HCT116 (cell line): ENCODE data around the gene HTRA2. TPM values are rescaled to one million over a fixed set of nuclear protein-coding genes. Genes with fewer than 3 reads are reported as not detected.

Experiments
- ATAC-seq: fragments of 200-7000 bp; cut with Tn5 transposase; 2 replicates; pipeline ENCODE4 v1.9.1; 2020; ENCODE audit warnings: mild to moderate bottlenecking, moderate library complexity
- BruUV-seq: library from RNA; stranded (reverse); fragments of 400-500 nt; replicated peaks from 2 replicates; lab custom pipeline; 2021; lab: Mats Ljungman, UMichigan
- CTCF ChIA-PET: fragments of 300-600 bp; sonication (Branson Sonifier 250); formaldehyde crosslinking; loops from one replicate; lab custom pipeline; 2021; ENCODE audit warnings: antibody characterized with exemption; lab: Charles Lee
- POLR2A ChIA-PET: fragments of 300-600, 350-600 bp; sonication (Branson Sonifier 250); formaldehyde crosslinking; loops from one replicate; lab custom pipeline; 2021; ENCODE audit warnings: antibody characterized with exemption; lab: Charles Lee
- RAD21 ChIA-PET, 2 experiments: fragments of 300-600 bp; sonication (Branson Sonifier 250); formaldehyde crosslinking; loops; one replicate each; lab custom pipeline; 2023; ENCODE audit warnings: low total read pairs in 2 of 2; ENCODE audit not compliant: uncharacterized antibody in 2 of 2, unreplicated experiment in 2 of 2, low non-redundant PET in 1 of 2; lab: Charles Lee
- DNase-seq: peaks from one replicate; pipeline ENCODE4 v3.0.0-alpha.2; 2010; ENCODE audit warnings: low read depth, low spot score
- H2AFZ ChIP-seq: fragments of 200-600 bp; shearing (Covaris generic), sonication (generic); 2 replicates; pipeline ENCODE4 v1.6.1; 2017; ENCODE audit warnings: low read depth, mixed run types, mixed read lengths, antibody characterized with exemption, low read length; ENCODE audit not compliant: poor library complexity, severe bottlenecking
- H3K27ac ChIP-seq: 2 replicates; pipeline ENCODE4 v1.5.1; 2012; ENCODE audit warnings: low read depth, low read length
- H3K27me3 ChIP-seq: fragments of 200-600 bp; sonication (generic); 2 replicates; pipeline ENCODE4 v1.6.1; 2016; ENCODE audit warnings: mixed run types, low read length, mixed read lengths; ENCODE audit not compliant: insufficient read depth
- H3K36me3 ChIP-seq, 2 experiments: fragments of 200-500 bp in 1 of 2; fragments of 200-600 bp in 1 of 2; sonication (Bioruptor generic) in 1 of 2; sonication (generic) in 1 of 2; 2 replicates each; pipeline versions ENCODE4 v1.5.1 to v1.6.1; 2014 to 2016; ENCODE audit warnings: low read length in 2 of 2, inconsistent platforms in 1 of 2, mixed read lengths in 1 of 2, mixed run types in 1 of 2; ENCODE audit not compliant: insufficient read depth in 2 of 2, control insufficient read depth in 1 of 2
- H3K4me1 ChIP-seq, 2 experiments: fragments of 200-600 bp in 1 of 2; sonication (generic) in 1 of 2; 2 replicates each; pipeline versions ENCODE4 v1.5.1 to v1.6.1; 2012 to 2017; ENCODE audit warnings: low read length in 2 of 2, inconsistent platforms in 1 of 2, mild to moderate bottlenecking in 1 of 2, mixed read lengths in 1 of 2, mixed run types in 1 of 2, moderate library complexity in 1 of 2; ENCODE audit not compliant: insufficient read depth in 2 of 2, control insufficient read depth in 1 of 2
- H3K4me2 ChIP-seq: fragments of 200-600 bp; sonication (generic); 2 replicates; pipeline ENCODE4 v1.6.1; 2017; ENCODE audit warnings: mixed run types, low read length, mixed read lengths
- H3K4me3 ChIP-seq, 2 experiments: fragments of 200-600 bp in 1 of 2; sonication (generic) in 1 of 2; replicated peaks in 1 of 2; 2 replicates each; pipeline ENCODE4 v1.5.1; 2011 to 2016; ENCODE audit warnings: low read length in 2 of 2, control low read depth in 1 of 2, low read depth in 1 of 2, mild to moderate bottlenecking in 1 of 2, mixed read lengths in 1 of 2, mixed run types in 1 of 2
- H3K79me2 ChIP-seq: fragments of 200-600 bp; sonication (generic); 2 replicates; pipeline ENCODE4 v1.6.1; 2017; ENCODE audit warnings: mild to moderate bottlenecking, mixed run types, low read length, moderate library complexity, mixed read lengths; ENCODE audit not compliant: insufficient read depth
- H3K9ac ChIP-seq: fragments of 200-600 bp; sonication (generic); 2 replicates; pipeline ENCODE4 v1.6.1; 2016; ENCODE audit warnings: low read length, mixed read lengths
- H3K9me2 ChIP-seq: fragments of 200-600 bp; sonication (generic), shearing (Covaris generic); 2 replicates; pipeline ENCODE4 v1.6.1; 2017; ENCODE audit warnings: mixed run types, mild to moderate bottlenecking, moderate library complexity; ENCODE audit not compliant: insufficient read depth
- H3K9me3 ChIP-seq, 2 experiments: fragments of 200-500 bp in 1 of 2; fragments of 200-600 bp in 1 of 2; sonication (Bioruptor generic) in 1 of 2; sonication (generic) in 1 of 2; 2 replicates each; pipeline ENCODE4 v1.6.1; 2014 to 2017; ENCODE audit warnings: low read length in 2 of 2, mixed read lengths in 2 of 2, inconsistent platforms in 1 of 2, low read depth in 1 of 2, mild to moderate bottlenecking in 1 of 2, mixed run types in 1 of 2, moderate library complexity in 1 of 2; ENCODE audit not compliant: control insufficient read depth in 1 of 2, insufficient read depth in 1 of 2
- H4K20me1 ChIP-seq: fragments of 200-600 bp; sonication (generic), shearing (Covaris generic); 2 replicates; pipeline ENCODE4 v1.6.1; 2017; ENCODE audit warnings: mixed run types, mild to moderate bottlenecking, moderate library complexity; ENCODE audit not compliant: insufficient read depth
- CBX3 ChIP-seq: IDR thresholded peaks from 2 replicates; pipeline ENCODE4 v1.6.1; 2012; ENCODE audit warnings: low read depth
- CEBPB ChIP-seq: IDR thresholded peaks from 2 replicates; pipeline ENCODE4 v1.6.1; 2012; ENCODE audit warnings: low read depth
- EZH2 ChIP-seq: fragments of 200-600 bp; sonication (generic); IDR thresholded peaks from 2 replicates; pipeline ENCODE4 v1.6.1; 2017; ENCODE audit warnings: antibody characterized with exemption, mixed run types
- EZH2phosphoT487 ChIP-seq: fragments of 200-600 bp; IDR thresholded peaks from 2 replicates; pipeline ENCODE4 v1.6.1; 2018; ENCODE audit warnings: antibody characterized with exemption, borderline replicate concordance
- FOSL1 ChIP-seq: IDR thresholded peaks from 2 replicates; pipeline ENCODE4 v1.6.1; 2012; ENCODE audit warnings: low read depth
- POLR2A ChIP-seq: IDR thresholded peaks from 2 replicates; pipeline ENCODE4 v1.7.0; 2011; ENCODE audit warnings: borderline replicate concordance; ENCODE audit not compliant: insufficient read depth, insufficient read length; ENCODE audit errors: extremely low read depth
- POLR2AphosphoS5 ChIP-seq: IDR thresholded peaks from 2 replicates; pipeline ENCODE4 v1.6.1; 2011; ENCODE audit warnings: mild to moderate bottlenecking, low read depth, low read length, moderate library complexity
- RAD21 ChIP-seq: IDR thresholded peaks from 2 replicates; pipeline ENCODE4 v1.6.1; 2012; ENCODE audit warnings: low read depth, mild to moderate bottlenecking
- SP1 ChIP-seq: IDR thresholded peaks from 2 replicates; pipeline ENCODE4 v1.6.1; 2012; ENCODE audit warnings: low read depth
- SRF ChIP-seq: IDR thresholded peaks from 2 replicates; pipeline ENCODE4 v1.6.1; 2012; ENCODE audit warnings: low read depth
- YY1 ChIP-seq: IDR thresholded peaks from 2 replicates; pipeline ENCODE4 v1.6.1; 2011; ENCODE audit warnings: low read length, low read depth, moderate library complexity, mild to moderate bottlenecking; ENCODE audit not compliant: insufficient replicate concordance; ENCODE audit errors: extremely low read depth
- ZNF274 ChIP-seq: fragments of 200-500 bp; sonication (Bioruptor generic); IDR thresholded peaks from 2 replicates; pipeline ENCODE4 v1.6.1; 2014; ENCODE audit warnings: mild to moderate bottlenecking, low read depth, low read length, inconsistent platforms
- intact Hi-C: fragments of 100-400 bp; cut with micrococcal nuclease; formaldehyde crosslinking; loops from 2 replicates; pipeline ENCODE4 v1.10.0; 2022
- total RNA-seq: library from RNA; stranded (reverse); gene quantifications from one replicate; pipeline ENCODE4 v1.2.1, GENCODE V29; 2021; ENCODE audit not compliant: unreplicated experiment

The HTRA2 gene
- total RNA-seq, 1 experiment from 2014 or later: 36.2 TPM

DNA sequence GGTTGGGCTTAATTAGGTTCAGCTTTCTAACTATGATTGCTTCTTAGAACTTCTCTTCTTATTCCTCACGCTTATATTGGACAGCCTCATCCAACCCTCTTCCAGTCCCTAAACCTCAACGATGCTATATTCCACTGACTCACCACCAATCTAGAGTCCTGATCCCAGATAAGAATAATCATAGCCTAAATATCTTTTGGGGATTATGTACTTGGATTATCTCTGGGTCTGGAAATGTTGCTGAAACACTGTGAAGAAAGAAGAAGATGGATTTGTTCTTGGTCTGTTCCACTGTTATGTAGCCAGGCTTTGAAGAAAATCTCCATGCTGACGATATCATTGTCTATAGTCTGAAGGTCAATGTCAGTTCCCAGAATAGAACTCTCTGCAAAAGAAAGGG is 51.7 kb downstream of the HTRA2 start:
- ChIA-PET CTCF (no interaction called here), POLR2A (no interaction called here), RAD21 (no interaction called here)
- ATAC-seq: no peak
- Histone ChIP-seq H3K27me3 (no peaks in the 10 kb centered on the region), H3K4me1 (peaks cover 12 to 15% of the 10 kb centered on the region in 2 experiments), H3K4me3 (no peak overlapping the region), H3K9ac (no peak overlapping the region), H3K27ac (no peak overlapping the region), H3K79me2 (no peaks in the 10 kb centered on the region), H3K36me3 (no peaks in the 10 kb centered on the region), H3K9me2 (no peaks in the 10 kb centered on the region), H3K4me2 (no peak overlapping the region), H4K20me1 (no peaks in the 10 kb centered on the region), H2AFZ (no peak overlapping the region), H3K9me3 (no peaks in the 10 kb centered on the region)
- TF ChIP-seq EZH2: no peak
- no peak for TF ChIP-seq SP1
- no peak for TF ChIP-seq RAD21
- no peak for TF ChIP-seq POLR2AphosphoS5
- no peak for TF ChIP-seq EZH2phosphoT487
- no peak for TF ChIP-seq CBX3
- no peak for TF ChIP-seq POLR2A
- no peak for TF ChIP-seq YY1
- TF ChIP-seq CEBPB: no peak
- TF ChIP-seq ZNF274: no peak
- no peak for DNase-seq
- intact Hi-C loops: no loop called here
- BruUV-seq: no TSS peak

GRCh38 chr2:74582184-74582583 is 52.5 kb downstream of the HTRA2 start:
- intact Hi-C loops: no loop called here
- H2AFZ ChIP-seq: no peak overlapping the region
- ATAC-seq (no peak), DNase-seq (no peak)
- no peak overlapping the region for H3K9ac ChIP-seq
- no peak overlapping the region for H3K27ac ChIP-seq
- BruUV-seq: no TSS peak
- POLR2A ChIA-PET: no interaction called here
- no peaks in the 10 kb centered on the region for H4K20me1 ChIP-seq
- no peaks in the 10 kb centered on the region for H3K79me2 ChIP-seq
- RAD21 ChIA-PET: no interaction called here
- H3K4me3 ChIP-seq: no peak overlapping the region
- no peaks in the 10 kb centered on the region for H3K9me3 ChIP-seq
- H3K4me2 ChIP-seq: no peak overlapping the region
- CTCF ChIA-PET: no interaction called here
- no peaks in the 10 kb centered on the region for H3K27me3 ChIP-seq
- TF ChIP-seq FOSL1: no peak
- TF ChIP-seq CEBPB: no peak
- TF ChIP-seq YY1: no peak
- no peak for TF ChIP-seq CBX3
- TF ChIP-seq ZNF274: no peak
- TF ChIP-seq SRF: no peak
- no peak for TF ChIP-seq POLR2AphosphoS5
- H3K4me1 ChIP-seq: peaks cover 12 to 15% of the 10 kb centered on the region in 2 experiments
- H3K36me3 ChIP-seq: no peaks in the 10 kb centered on the region
- H3K9me2 ChIP-seq: no peaks in the 10 kb centered on the region

Other genes starting within 250 kb of the HTRA2 start
- gene SLC4A5, start 186.5 kb upstream of the HTRA2 start, total RNA-seq: 0.91 TPM
- 129 TPM for gene DCTN1, start 149.6 kb upstream of the HTRA2 start, total RNA-seq
- 6.5 TPM for gene C2orf81, start 108.3 kb upstream of the HTRA2 start, total RNA-seq
- 54.9 TPM for gene WDR54, start 108.2 kb upstream of the HTRA2 start, total RNA-seq
- gene RTKN, start 88.0 kb upstream of the HTRA2 start, total RNA-seq: 94.0 TPM
- gene INO80B, start 74.8 kb upstream of the HTRA2 start, total RNA-seq: 24.0 TPM
- 64.7 TPM for gene WBP1, start 71.5 kb upstream of the HTRA2 start, total RNA-seq
- gene MOGS, start 64.6 kb upstream of the HTRA2 start, total RNA-seq: 72.9 TPM
- gene MRPL53, start 57.3 kb upstream of the HTRA2 start, total RNA-seq: 65.4 TPM
- 15.0 TPM for gene CCDC142, start 46.9 kb upstream of the HTRA2 start, total RNA-seq
- 26.4 TPM for gene TTC31, start 46.9 kb upstream of the HTRA2 start, total RNA-seq
- gene LBX2, start 30.3 kb upstream of the HTRA2 start, total RNA-seq: 10.1 TPM
- 39.9 TPM for gene PCGF1, start 22.2 kb upstream of the HTRA2 start, total RNA-seq
- not detected for gene TLX2, start 15.5 kb upstream of the HTRA2 start, total RNA-seq
- gene DQX1, start 3.7 kb upstream of the HTRA2 start, total RNA-seq: 0.98 TPM
- gene AUP1, start 227 bp upstream of the HTRA2 start, total RNA-seq: 116 TPM
- gene LOXL3, start 24.0 kb downstream of the HTRA2 start, total RNA-seq: 4.1 TPM
- gene DOK1, start 24.8 kb downstream of the HTRA2 start, total RNA-seq: 18.8 TPM
- 28.2 TPM for gene M1AP, start 118.4 kb downstream of the HTRA2 start, total RNA-seq
- 12.3 TPM for gene SEMA4F, start 124.3 kb downstream of the HTRA2 start, total RNA-seq